H4 (cell line): Measurements from ENCODE around the gene SORBS1. TPM values are rescaled to one million over a fixed set of nuclear protein-coding genes. Genes with fewer than 3 reads are reported as not detected.

ENCODE experiments used
- DNase-seq: peaks from one replicate; pipeline ENCODE4 v3.0.0-alpha.2; 2015; ENCODE audit warnings: low spot score
- total RNA-seq: library from RNA; depleted of rRNA; stranded (reverse); fragments of >200 nt; shearing (Covaris generic); gene quantifications from 2 replicates; pipeline ENCODE4 v1.2.3, GENCODE V29; 2014

The SORBS1 gene
- total RNA-seq, 1 experiment from 2014 or later = 1.4 TPM

DNA sequence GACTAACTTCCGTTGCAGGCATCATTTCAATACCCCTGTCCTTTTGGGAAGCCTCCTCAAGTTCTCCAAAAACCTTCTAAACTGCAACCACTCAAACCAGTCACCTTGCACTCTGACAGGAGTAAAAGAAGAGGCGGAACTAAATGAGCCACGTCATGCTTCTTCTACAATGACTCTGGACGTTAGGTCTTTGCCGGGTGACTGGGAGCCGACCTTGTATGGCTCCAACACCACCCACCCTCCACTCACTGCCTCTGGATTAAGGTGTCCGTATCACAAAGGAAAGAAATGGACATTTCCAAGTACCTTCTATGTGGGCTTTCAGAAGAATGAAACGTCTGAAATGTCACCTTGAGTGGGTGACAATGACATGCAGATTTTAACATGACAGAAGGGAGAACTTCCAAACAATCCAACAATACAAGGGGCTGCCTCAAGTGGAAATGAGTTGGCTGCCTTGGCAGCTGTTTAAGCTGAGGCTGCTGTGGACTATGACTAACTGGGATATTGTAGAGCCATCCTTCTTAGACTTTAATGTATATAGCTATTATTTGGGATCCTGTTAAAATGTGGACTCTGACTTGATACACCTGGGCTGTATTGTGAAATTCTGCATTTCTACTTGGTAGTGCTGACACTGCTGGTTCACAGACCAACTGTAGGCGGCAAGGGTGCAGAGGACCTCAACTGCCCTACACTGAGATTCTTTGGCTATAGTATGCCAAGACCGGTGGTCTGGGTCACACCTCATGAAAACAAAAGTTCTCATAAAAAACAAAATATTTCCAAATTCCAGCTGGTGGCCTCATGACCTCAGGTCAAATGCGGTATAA is 236.5 kb downstream of the SORBS1 start:
- DNase-seq = no peak

- DNase-seq = no peak
These were observed 239.4 kb downstream of the SORBS1 start for GRCh38 chr10:95321554-95322301.

DNA sequence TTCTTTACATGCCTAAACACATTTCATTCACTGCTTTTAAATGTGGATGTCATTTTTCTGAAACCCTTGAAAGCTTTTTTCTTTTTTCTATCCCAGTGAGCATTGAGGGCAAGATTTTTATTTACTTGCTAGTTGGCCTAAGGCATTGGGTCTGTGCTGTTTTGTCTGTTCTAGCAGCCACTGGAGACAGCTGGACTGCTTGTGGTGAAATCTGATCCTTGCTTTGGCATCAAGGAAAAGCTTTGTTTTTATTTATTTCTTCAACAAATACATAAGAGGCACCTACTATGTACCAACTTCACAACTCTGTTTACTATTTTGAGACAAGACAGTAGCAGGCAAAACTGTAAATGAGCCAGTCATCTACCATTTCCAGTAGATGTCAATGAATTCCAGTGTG is 241.9 kb downstream of the SORBS1 start:
- peak; percentile 62 for DNase-seq

DNA sequence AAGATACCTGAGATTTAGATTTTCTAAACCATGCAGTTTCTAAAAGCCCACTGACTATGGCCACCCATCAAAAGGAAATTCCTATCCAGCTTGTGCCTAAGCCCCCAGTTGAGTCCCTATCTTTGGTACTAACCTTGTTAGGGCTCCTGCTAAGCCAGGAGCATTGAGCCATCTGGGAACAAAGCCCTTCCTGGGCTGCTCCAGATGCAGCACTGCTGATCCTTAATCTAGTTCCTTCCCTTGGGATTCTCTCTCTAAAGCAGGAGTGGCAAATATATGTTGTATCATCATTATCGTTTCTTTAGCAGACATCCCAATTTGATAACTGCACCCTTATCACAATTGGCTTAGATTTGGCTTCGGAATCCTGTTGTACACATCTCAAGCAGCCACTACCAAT is 245.7 kb downstream of the SORBS1 start:
- DNase-seq = no peak

- DNase-seq = no peak
These were observed 246.8 kb downstream of the SORBS1 start for GRCh38 chr10:95314192-95314918.

DNA sequence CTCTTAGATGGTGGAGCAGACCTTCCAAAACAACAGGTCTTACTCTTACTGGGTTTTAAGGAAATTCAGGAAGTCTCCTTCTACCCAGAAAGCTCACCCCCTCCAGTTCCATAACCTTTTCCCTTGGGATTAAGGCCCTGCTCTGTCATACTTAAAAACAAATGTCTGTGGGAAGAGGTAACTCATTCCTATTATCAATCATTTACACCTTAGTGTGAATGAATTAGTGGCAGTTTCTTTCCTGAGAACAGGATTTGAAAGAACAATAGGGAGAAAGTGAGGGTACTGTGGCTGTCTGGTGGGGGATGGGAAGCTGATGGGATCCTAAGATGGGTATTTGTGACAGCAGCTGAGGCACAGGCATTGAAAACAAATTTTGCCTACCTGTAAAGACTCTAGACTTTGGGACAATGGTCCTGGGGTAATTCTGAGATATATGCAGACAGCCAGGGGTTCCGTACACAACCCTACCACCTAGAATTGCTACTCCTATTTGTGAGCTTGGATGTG is 248.1 kb downstream of the SORBS1 start:
- no peak for DNase-seq

- DNase-seq = no peak
These were observed 248.9 kb downstream of the SORBS1 start for GRCh38 chr10:95312257-95312656.

GRCh38 chr10:95309958-95310357 is 251.2 kb downstream of the SORBS1 start:
- DNase-seq = no peak

GRCh38 chr10:95308389-95309302 is 252.5 kb downstream of the SORBS1 start:
- peak; percentile 98 for DNase-seq

- DNase-seq = no peak
These were observed 254.3 kb downstream of the SORBS1 start for GRCh38 chr10:95306851-95307250.

DNA sequence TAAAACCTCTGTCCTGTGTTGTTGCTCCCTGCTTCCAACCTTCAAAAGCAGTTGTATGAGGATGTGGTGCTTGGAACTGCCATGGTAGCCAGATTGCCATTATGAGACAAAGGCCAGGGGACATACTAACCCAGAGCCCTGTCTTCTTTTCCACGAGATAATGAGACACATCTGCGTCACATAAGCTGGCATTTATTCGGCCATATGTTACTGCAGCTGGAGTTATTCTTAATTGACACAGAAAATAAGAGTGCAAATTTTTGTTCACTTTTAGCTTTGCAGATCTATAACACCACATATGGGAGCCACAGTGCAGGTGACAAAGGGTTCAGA is 254.9 kb downstream of the SORBS1 start:
- no peak for DNase-seq

DNA sequence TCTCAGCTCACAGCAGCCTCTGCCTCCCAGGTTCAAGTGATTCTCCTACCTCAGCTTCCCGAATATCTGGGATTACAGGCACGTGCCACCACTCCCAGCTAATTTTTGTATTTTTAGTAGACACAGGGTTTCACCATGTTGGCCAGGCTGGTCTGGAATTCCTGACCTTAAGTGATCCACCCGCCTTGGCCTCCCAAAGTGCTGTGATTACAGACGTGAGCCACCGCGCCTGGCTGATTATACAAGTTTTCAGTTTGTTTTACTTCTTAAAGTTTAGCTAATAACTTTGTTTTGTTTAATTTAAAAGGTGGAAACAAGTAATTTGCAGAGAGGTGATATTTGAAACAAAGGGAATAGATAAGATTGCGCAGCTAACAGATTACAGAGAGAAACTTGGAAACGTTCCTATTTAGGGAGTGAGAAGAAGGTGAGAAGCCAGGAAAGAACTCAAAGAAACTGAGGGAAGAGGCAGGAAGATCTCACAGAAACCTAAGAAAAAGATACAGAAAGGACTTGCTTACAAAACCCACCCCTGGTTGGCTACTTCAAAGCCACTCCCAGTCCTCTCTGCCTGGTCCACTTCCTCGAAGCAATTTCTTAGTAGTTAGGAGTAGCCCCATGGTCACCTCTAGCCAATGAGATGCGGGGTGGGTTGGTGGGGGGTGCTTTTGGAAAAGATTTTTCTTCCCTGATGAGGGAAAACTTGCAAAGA is 255.4 kb downstream of the SORBS1 start:
- no peak for DNase-seq

DNA sequence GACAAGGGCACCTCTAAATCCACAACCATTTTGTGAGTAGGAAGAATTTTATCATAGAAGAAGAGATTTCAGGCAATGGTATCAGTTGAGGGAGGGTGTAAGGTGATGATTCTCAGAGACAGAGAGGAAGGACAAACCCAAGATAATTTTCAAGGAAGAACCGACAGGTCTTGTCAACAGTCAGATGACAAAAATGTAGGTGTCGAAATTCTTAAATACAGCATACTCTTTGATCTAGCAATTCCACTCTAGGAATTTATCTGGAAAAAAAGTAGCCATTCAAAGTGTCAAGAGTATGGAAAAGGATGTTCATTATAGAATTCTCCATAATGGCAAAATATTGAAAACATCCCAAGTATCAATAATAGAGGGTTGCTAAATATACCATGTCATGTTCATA is 256.2 kb downstream of the SORBS1 start:
- DNase-seq = no peak

- DNase-seq = no peak
These were observed 256.7 kb downstream of the SORBS1 start for GRCh38 chr10:95304463-95304862.

GRCh38 chr10:95303950-95304349 is 257.2 kb downstream of the SORBS1 start:
- DNase-seq = no peak

DNA sequence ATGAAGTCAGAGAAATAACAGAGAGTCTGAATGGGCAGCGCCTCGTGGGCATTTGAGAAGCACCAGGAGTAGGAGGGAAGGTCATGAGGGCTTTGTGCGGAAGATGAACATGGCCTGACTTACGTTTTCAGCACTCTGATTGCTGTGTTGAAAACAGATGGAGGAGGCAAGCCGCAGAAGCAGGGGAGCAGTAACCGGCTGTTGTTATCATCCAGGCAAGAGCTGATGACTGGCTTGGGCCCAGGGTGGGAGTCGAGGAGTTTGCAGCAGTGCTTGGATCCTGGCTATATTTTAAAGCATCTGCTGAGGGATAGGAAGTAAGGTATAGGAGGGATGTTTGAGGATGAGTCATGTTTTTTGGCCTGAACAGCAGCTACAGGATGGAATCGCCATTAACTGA is 257.6 kb downstream of the SORBS1 start:
- no peak for DNase-seq

DNA sequence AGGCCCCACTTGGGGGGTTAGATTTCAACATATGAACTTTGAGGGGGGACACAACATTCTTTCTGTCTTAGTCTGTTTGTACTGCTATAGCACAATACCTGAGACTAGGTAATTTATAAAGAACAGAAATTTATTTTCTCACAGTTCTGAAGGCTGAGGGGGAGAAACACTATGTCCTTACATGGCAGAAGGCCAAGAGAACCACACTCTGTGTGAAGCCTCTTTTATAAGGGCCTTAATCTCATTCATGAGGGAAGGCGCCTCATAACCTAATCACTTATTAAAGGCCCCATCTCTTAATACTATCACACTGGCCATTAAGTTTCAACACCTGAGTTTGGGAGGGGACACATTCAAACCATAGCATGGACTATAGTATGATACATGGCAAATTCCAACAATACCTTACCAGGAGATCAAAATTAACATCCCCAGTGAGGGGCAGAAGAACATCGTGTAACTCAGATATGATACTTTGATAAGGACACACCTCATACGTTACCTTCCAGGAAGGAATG is 261.1 kb downstream of the SORBS1 start:
- DNase-seq = no peak

DNA sequence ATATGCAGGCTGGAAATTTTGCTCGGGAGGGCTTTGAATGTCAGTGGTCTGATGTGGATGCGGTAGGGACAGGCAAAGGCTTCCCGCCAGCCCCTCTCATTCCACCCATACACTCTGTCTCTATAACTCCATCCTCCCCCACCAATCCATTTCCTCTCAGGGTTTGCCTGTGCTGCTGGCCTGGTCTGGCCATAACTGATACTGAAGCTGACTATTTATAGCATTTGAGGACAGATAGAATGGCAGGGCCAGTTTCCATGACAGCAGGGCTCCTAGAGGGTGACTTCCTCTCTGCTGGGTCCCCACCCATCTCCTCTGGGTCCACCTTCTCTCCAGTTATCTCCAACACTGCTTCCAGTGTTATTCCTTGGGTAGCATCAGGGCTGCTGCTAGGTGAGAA is 263.8 kb downstream of the SORBS1 start:
- DNase-seq = no peak

DNA sequence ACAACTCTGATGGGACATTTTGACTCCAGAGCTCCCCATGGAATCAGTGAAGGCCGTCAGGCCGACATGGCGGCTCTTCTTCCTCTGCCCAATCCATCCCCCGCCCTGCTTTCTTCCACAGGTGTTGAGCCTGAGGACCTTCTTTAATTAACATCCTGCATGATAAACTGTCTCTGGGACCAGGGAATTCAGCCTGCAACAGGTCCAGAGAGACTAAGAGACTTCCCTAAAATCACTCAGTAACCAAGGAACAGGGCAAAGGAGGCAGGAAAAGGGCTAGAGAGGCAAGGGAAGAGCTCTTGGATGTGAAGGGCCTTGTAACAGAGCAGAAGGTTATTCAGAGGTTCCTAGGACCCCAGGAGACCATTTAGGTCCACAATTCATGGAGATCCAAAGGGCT is 264.4 kb downstream of the SORBS1 start:
- DNase-seq = no peak

DNA sequence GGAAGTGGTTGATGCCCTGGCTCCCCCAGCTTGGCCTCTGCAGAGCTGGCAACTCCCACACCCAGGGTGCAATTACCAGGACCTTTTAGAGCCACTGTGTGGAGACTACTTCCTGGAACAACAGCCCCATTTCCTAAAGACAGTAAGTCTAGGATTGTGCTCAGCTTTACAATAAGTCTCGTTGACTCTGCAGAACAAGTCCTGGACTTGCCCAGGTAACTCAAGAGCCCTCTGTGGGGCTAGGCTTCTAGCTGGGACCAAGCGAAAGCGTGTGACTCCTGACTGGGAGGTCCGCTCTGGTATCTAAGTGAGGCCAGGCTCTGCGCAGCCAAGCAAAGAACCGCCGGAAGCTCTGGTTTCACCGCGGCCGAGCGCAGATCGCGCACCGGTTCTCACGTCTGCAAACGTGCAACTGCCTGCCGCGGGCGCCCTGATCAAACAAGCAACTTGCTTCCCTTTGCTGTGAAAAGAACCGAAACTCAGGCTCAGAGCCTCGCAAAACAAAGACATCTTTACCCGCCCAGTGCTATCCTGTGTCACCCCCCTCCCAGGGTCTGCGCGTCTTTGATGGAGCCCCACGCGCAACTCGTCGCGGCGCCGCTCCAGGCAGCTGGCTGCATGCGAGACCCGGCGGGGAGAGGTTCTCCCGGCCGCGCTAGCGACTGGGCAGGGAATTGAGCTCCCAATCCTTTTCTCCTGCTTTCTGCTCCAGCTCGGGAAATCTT is 266.0 kb downstream of the SORBS1 start:
- DNase-seq = no peak
